H9 (cell line): ENCODE data around the gene GABBR2. TPM values are rescaled to one million over a fixed set of nuclear protein-coding genes. Genes with fewer than 3 reads are reported as not detected.

Experiments
- DNase-seq: peaks from one replicate; pipeline ENCODE4 v3.0.0-alpha.2; 2017
- H2AFZ ChIP-seq: one replicate; pipeline ENCODE4 v1.6.1; 2013; ENCODE audit warnings: mild to moderate bottlenecking, low read length, control low read depth, moderate library complexity
- H2AK5ac ChIP-seq: 2 replicates; pipeline ENCODE4 v1.6.1; 2013; ENCODE audit warnings: low read length, control low read depth, mixed read lengths; ENCODE audit not compliant: insufficient read length
- H2BK120ac ChIP-seq: one replicate; pipeline ENCODE4 v1.6.1; 2013; ENCODE audit warnings: low read depth, mild to moderate bottlenecking, low read length, control low read depth, inconsistent platforms; ENCODE audit not compliant: poor library complexity, severe bottlenecking
- H2BK12ac ChIP-seq: 2 replicates; pipeline ENCODE4 v1.6.1; 2013; ENCODE audit warnings: low read length, control low read depth, mixed read lengths, low read depth; ENCODE audit not compliant: insufficient read length
- H2BK15ac ChIP-seq: 2 replicates; pipeline ENCODE4 v1.6.1; 2013; ENCODE audit warnings: low read depth, low read length, control low read depth
- H2BK20ac ChIP-seq: one replicate; pipeline ENCODE4 v1.6.1; 2013; ENCODE audit warnings: low read depth, mild to moderate bottlenecking, low read length, control low read depth, inconsistent platforms; ENCODE audit not compliant: poor library complexity, severe bottlenecking
- H2BK5ac ChIP-seq: 2 replicates; pipeline ENCODE4 v1.6.1; 2013; ENCODE audit warnings: low read length, control low read depth, mixed read lengths; ENCODE audit not compliant: insufficient read length
- H3K14ac ChIP-seq: 2 replicates; pipeline ENCODE4 v1.6.1; 2013; ENCODE audit warnings: low read length, control low read depth; ENCODE audit not compliant: insufficient read depth
- H3K18ac ChIP-seq: 2 replicates; pipeline ENCODE4 v1.6.1; 2013; ENCODE audit warnings: low read depth, mild to moderate bottlenecking, mixed read lengths, low read length, control low read depth; ENCODE audit not compliant: insufficient read length
- H3K23ac ChIP-seq: 2 replicates; pipeline ENCODE4 v1.6.1; 2013; ENCODE audit warnings: low read length, control low read depth, mixed read lengths, low read depth; ENCODE audit not compliant: insufficient read length
- H3K23me2 ChIP-seq: 2 replicates; pipeline ENCODE4 v1.6.1; 2013; ENCODE audit warnings: low read depth, mild to moderate bottlenecking, mixed read lengths, low read length, control low read depth; ENCODE audit not compliant: insufficient read length, poor library complexity, severe bottlenecking
- H3K27ac ChIP-seq: 2 replicates; pipeline ENCODE4 v1.5.1; 2013; ENCODE audit warnings: low read length, control low read depth, mixed read lengths, low read depth; ENCODE audit not compliant: insufficient read length
- H3K27me3 ChIP-seq: 2 replicates; pipeline ENCODE4 v1.6.1; 2013; ENCODE audit warnings: low read length, control low read depth, inconsistent platforms; ENCODE audit not compliant: insufficient read depth
- H3K4ac ChIP-seq: 2 replicates; pipeline ENCODE4 v1.6.1; 2013; ENCODE audit warnings: low read depth, mild to moderate bottlenecking, control low read depth, inconsistent platforms, low read length, moderate library complexity
- H3K4me1 ChIP-seq: 2 replicates; pipeline ENCODE4 v1.6.1; 2013; ENCODE audit warnings: low read length, control low read depth, inconsistent platforms; ENCODE audit not compliant: insufficient read depth
- H3K4me2 ChIP-seq: 2 replicates; pipeline ENCODE4 v1.6.1; 2013; ENCODE audit warnings: low read length, control low read depth, mixed read lengths; ENCODE audit not compliant: insufficient read length, insufficient read depth
- H3K56ac ChIP-seq: 2 replicates; pipeline ENCODE4 v1.6.1; 2013; ENCODE audit warnings: low read depth, mild to moderate bottlenecking, mixed read lengths, low read length, control low read depth; ENCODE audit not compliant: insufficient read length
- H3K79me1 ChIP-seq: 2 replicates; pipeline ENCODE4 v1.6.1; 2013; ENCODE audit warnings: low read depth, mild to moderate bottlenecking, moderate library complexity, low read length, control low read depth, inconsistent platforms; ENCODE audit not compliant: insufficient read depth, poor library complexity, severe bottlenecking
- H3K79me2 ChIP-seq: 2 replicates; pipeline ENCODE4 v1.6.1; 2013; ENCODE audit warnings: low read length, control low read depth, inconsistent platforms; ENCODE audit not compliant: insufficient read depth
- H3K9ac ChIP-seq: 2 replicates; pipeline ENCODE4 v1.6.1; 2013; ENCODE audit warnings: low read length, control low read depth, mixed read lengths; ENCODE audit not compliant: insufficient read length; ENCODE audit errors: extremely low read depth
- H3K9me3 ChIP-seq: one replicate; pipeline ENCODE4 v1.6.1; 2013; ENCODE audit warnings: low read depth, low read length, inconsistent platforms; ENCODE audit not compliant: control insufficient read depth
- H3T11ph ChIP-seq: one replicate; pipeline ENCODE4 v1.6.1; 2013; ENCODE audit warnings: mild to moderate bottlenecking, low read length, control low read depth, inconsistent platforms
- H4K20me1 ChIP-seq: one replicate; pipeline ENCODE4 v1.6.1; 2013; ENCODE audit not compliant: control insufficient read depth, insufficient read length, insufficient read depth
- H4K5ac ChIP-seq: 2 replicates; pipeline ENCODE4 v1.6.1; 2013; ENCODE audit warnings: low read depth, mild to moderate bottlenecking, mixed read lengths, low read length, control low read depth; ENCODE audit not compliant: insufficient read length
- H4K8ac ChIP-seq: replicated peaks from 2 replicates; pipeline ENCODE4 v1.6.1; 2013; ENCODE audit warnings: low read length, control low read depth, mixed read lengths, low read depth; ENCODE audit not compliant: insufficient read length
- H4K91ac ChIP-seq: 2 replicates; pipeline ENCODE4 v1.6.1; 2013; ENCODE audit warnings: low read depth, mild to moderate bottlenecking, moderate library complexity, mixed read lengths, low read length, control low read depth; ENCODE audit not compliant: insufficient read length
- H3K27ac Mint-ChIP-seq, 3 experiments: 2 replicates in 2 of 3; 3 replicates in 1 of 3; pipeline ENCODE4 v1.8.0; 2020 to 2021; ENCODE audit warnings: mixed read lengths in 3 of 3, mild to moderate bottlenecking in 1 of 3, moderate library complexity in 1 of 3
- H3K27me3 Mint-ChIP-seq: 2 replicates; pipeline ENCODE4 v1.8.0; 2021; ENCODE audit warnings: low read depth, mild to moderate bottlenecking, moderate library complexity, mixed read lengths
- H3K36me3 Mint-ChIP-seq, 3 experiments: 2 replicates in 2 of 3; 3 replicates in 1 of 3; pipeline ENCODE4 v1.8.0; 2020 to 2021; ENCODE audit warnings: low read depth in 3 of 3, mixed read lengths in 3 of 3; ENCODE audit not compliant: insufficient read depth in 1 of 3
- H3K4me1 Mint-ChIP-seq, 2 experiments: 2 replicates each; pipeline ENCODE4 v1.8.0; 2020; ENCODE audit warnings: mixed read lengths in 2 of 2
- H3K4me3 Mint-ChIP-seq, 2 experiments: 2 replicates in 1 of 2; 3 replicates in 1 of 2; pipeline ENCODE4 v1.8.0; 2020 to 2021; ENCODE audit warnings: mild to moderate bottlenecking in 2 of 2, mixed read lengths in 2 of 2, moderate library complexity in 1 of 2
- H3K9me3 Mint-ChIP-seq, 2 experiments: 2 replicates in 1 of 2; 3 replicates in 1 of 2; pipeline ENCODE4 v1.8.0; 2020; ENCODE audit warnings: mild to moderate bottlenecking in 2 of 2, mixed read lengths in 2 of 2, moderate library complexity in 1 of 2
- CTCF ChIP-seq: fragments of 200-600 bp; sonication (generic); conservative IDR thresholded peaks from 3 replicates; pipeline ENCODE4 v1.8.0; 2021; ENCODE audit warnings: antibody characterized with exemption, mild to moderate bottlenecking
- WGBS: extraction: QIAGEN DNeasy Blood & Tissue Kit; methylation state at CpG from one replicate; pipeline ENCODE4 v1.1.7; 2013; ENCODE audit warnings: missing lambda C conversion rate, low lambda C conversion rate, mixed read lengths; ENCODE audit not compliant: insufficient read length; ENCODE audit errors: extremely low coverage; 5-methylcytosine and 5-hydroxymethylcytosine counted together
- total RNA-seq: library from RNA; stranded (reverse); gene quantifications from 2 replicates; pipeline ENCODE4 v1.2.1, GENCODE V29; 2021

GABBR2 gene
- total RNA-seq, 1 experiment from 2014 or later: 0.66 TPM

GRCh38 chr9:98344581-98344980 lies 364.2 kb downstream of the GABBR2 start:
- Histone ChIP-seq H3K18ac (no peak overlapping the region), H4K5ac (no peak overlapping the region), H3K14ac (no peak overlapping the region), H4K20me1 (no peaks in the 10 kb centered on the region), H3K27me3 (no peaks in the 10 kb centered on the region), H2BK120ac (no peak overlapping the region), H3K9me3 (no peaks in the 10 kb centered on the region), H4K8ac (no peak overlapping the region), H3K79me1 (no peaks in the 10 kb centered on the region), H2BK15ac (no peak overlapping the region), H3K4me1 (no peaks in the 10 kb centered on the region), H3K23ac (no peak overlapping the region), H2BK20ac (no peak overlapping the region), H3K9ac (no peak overlapping the region), H2BK5ac (no peak overlapping the region), H3T11ph (no peak overlapping the region), H3K4ac (no peak overlapping the region), H3K27ac (no peak overlapping the region), H2BK12ac (no peak overlapping the region), H2AK5ac (no peak overlapping the region), H4K91ac (no peak overlapping the region), H3K79me2 (no peaks in the 10 kb centered on the region), H2AFZ (no peak overlapping the region), H3K23me2 (no peaks in the 10 kb centered on the region), H3K56ac (no peak overlapping the region), H3K4me2 (no peak overlapping the region)
- Mint-ChIP-seq H3K27me3 (peaks cover 23% of the 10 kb centered on the region), H3K27ac (no peak overlapping the region), H3K4me1 (no peaks in the 10 kb centered on the region), H3K9me3 (peaks cover 0 to 2% of the 10 kb centered on the region in 2 experiments; a peak in 1 of 5 replicates), H3K4me3 (no peak overlapping the region), H3K36me3 (no peaks in the 10 kb centered on the region)
- TF ChIP-seq CTCF: no peak
- no peak for DNase-seq
- WGBS: no CpG with 5 or more reads among the region's 4 CpGs
